ENCODE data around the gene DSCAML1.

The DSCAML1 gene

GRCh38 chr11:117618302-117618981 is 178.6 kb downstream of the DSCAML1 start:
- Histone ChIP-seq H3K4me3 (ENCODE audit: low read depth, low read length, poor library complexity, severe bottlenecking) (no peak overlapping the region), H3F3A (ENCODE audit: insufficient read depth, low read length) (no peaks in the 10 kb centered on the region), H3K4me1 (ENCODE audit: insufficient read depth, low read length, severe bottlenecking) (no peaks in the 10 kb centered on the region), H3K9me3 (ENCODE audit: low read length) (no peaks in the 10 kb centered on the region), H3K9ac (ENCODE audit: low read length) (no peak overlapping the region), H3K27me3 (ENCODE audit: insufficient read depth, low read length) (no peaks in the 10 kb centered on the region), H3K27ac (ENCODE audit: low read depth, low read length, poor library complexity, severe bottlenecking) (no peak overlapping the region), H2AFZ (ENCODE audit: low read length) (no peak overlapping the region), H4K20me1 (ENCODE audit: insufficient read depth, low read length) (no peaks in the 10 kb centered on the region), H3K9me2 (ENCODE audit: low read depth, low read length) (no peaks in the 10 kb centered on the region), H3K4me2 (ENCODE audit: low read length) (no peak overlapping the region), H3K36me3 (ENCODE audit: insufficient read depth, low read length) (no peaks in the 10 kb centered on the region), H3K79me2 (ENCODE audit: insufficient read depth, low read length) (no peaks in the 10 kb centered on the region)
- no peak for TF ChIP-seq EZH2 (IDR thresholded peaks at IDR 0.05; ENCODE audit: borderline replicate concordance, low read length)
- no peak for TF ChIP-seq CTCF (IDR thresholded peaks at IDR 0.05; ENCODE audit: low read length)

- Histone ChIP-seq H3K9me2 (ENCODE audit: low read depth, low read length) (no peaks in the 10 kb centered on the region), H2AFZ (ENCODE audit: low read length) (no peak overlapping the region), H3K36me3 (ENCODE audit: insufficient read depth, low read length) (no peaks in the 10 kb centered on the region), H4K20me1 (ENCODE audit: insufficient read depth, low read length) (no peaks in the 10 kb centered on the region), H3K4me3 (ENCODE audit: low read depth, low read length, poor library complexity, severe bottlenecking) (no peak overlapping the region), H3K27ac (ENCODE audit: low read depth, low read length, poor library complexity, severe bottlenecking) (no peak overlapping the region), H3K79me2 (ENCODE audit: insufficient read depth, low read length) (no peaks in the 10 kb centered on the region), H3K4me1 (ENCODE audit: insufficient read depth, low read length, severe bottlenecking) (no peaks in the 10 kb centered on the region), H3K9me3 (ENCODE audit: low read length) (no peaks in the 10 kb centered on the region), H3F3A (ENCODE audit: insufficient read depth, low read length) (no peaks in the 10 kb centered on the region), H3K9ac (ENCODE audit: low read length) (no peak overlapping the region), H3K27me3 (ENCODE audit: insufficient read depth, low read length) (no peaks in the 10 kb centered on the region), H3K4me2 (ENCODE audit: low read length) (no peak overlapping the region)
- TF ChIP-seq CTCF (IDR thresholded peaks at IDR 0.05; ENCODE audit: low read length), result no peak
- no peak for TF ChIP-seq EZH2 (IDR thresholded peaks at IDR 0.05; ENCODE audit: borderline replicate concordance, low read length)
Measured at GRCh38 chr11:117616979-117617378, 180.0 kb downstream of the DSCAML1 start.

DNA sequence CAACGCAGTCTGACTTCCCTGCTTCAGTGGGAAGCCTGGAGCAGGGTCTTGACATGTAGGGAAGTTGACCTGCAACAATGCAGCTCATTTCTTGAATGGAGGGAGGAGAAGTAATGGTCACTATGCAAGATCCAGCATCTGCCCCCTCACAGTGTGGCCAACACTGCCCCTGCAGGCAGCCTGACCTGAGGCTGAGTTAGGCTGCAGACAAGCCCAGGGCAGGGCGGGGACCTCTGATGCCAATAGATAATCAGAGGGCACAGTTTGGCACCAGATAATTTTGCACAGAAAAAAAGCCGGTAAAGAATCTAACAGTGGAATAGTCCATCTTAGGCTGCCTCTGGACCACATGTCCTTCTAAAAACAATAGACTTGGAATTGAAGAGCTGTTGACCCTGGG is 182.3 kb downstream of the DSCAML1 start:
- Histone ChIP-seq H3K9me2 (ENCODE audit: low read depth, low read length) (no peaks in the 10 kb centered on the region), H3K4me2 (ENCODE audit: low read length) (no peak overlapping the region), H3K4me3 (ENCODE audit: low read depth, low read length, poor library complexity, severe bottlenecking) (no peak overlapping the region), H3K79me2 (ENCODE audit: insufficient read depth, low read length) (no peaks in the 10 kb centered on the region), H3K36me3 (ENCODE audit: insufficient read depth, low read length) (no peaks in the 10 kb centered on the region), H3K27ac (ENCODE audit: low read depth, low read length, poor library complexity, severe bottlenecking) (no peak overlapping the region), H3K27me3 (ENCODE audit: insufficient read depth, low read length) (no peaks in the 10 kb centered on the region), H3K9ac (ENCODE audit: low read length) (no peak overlapping the region), H3F3A (ENCODE audit: insufficient read depth, low read length) (no peaks in the 10 kb centered on the region), H2AFZ (ENCODE audit: low read length) (no peak overlapping the region), H4K20me1 (ENCODE audit: insufficient read depth, low read length) (no peaks in the 10 kb centered on the region), H3K4me1 (ENCODE audit: insufficient read depth, low read length, severe bottlenecking) (no peaks in the 10 kb centered on the region), H3K9me3 (ENCODE audit: low read length) (no peaks in the 10 kb centered on the region)
- no peak for TF ChIP-seq CTCF (IDR thresholded peaks at IDR 0.05; ENCODE audit: low read length)
- no peak for TF ChIP-seq EZH2 (IDR thresholded peaks at IDR 0.05; ENCODE audit: borderline replicate concordance, low read length)

All from OCI-LY1 (cell line).